Renal cortical epithelial cell (primary cell): ENCODE data around the gene TSPYL6. TPM values are rescaled to one million over a fixed set of nuclear protein-coding genes. Genes with fewer than 3 reads are reported as not detected.

Experiments
- DNase-seq: peaks from one replicate; pipeline ENCODE4 v3.0.0-alpha.2; 2011; ENCODE audit warnings: low read depth
- total RNA-seq: library from RNA; depleted of rRNA; stranded (reverse); fragments of >200 nt; gene quantifications from 2 replicates; pipeline ENCODE4 v1.2.3, GENCODE V29; 2014

Gene TSPYL6
- total RNA-seq, 1 donor from 2014 or later: not detected

DNA sequence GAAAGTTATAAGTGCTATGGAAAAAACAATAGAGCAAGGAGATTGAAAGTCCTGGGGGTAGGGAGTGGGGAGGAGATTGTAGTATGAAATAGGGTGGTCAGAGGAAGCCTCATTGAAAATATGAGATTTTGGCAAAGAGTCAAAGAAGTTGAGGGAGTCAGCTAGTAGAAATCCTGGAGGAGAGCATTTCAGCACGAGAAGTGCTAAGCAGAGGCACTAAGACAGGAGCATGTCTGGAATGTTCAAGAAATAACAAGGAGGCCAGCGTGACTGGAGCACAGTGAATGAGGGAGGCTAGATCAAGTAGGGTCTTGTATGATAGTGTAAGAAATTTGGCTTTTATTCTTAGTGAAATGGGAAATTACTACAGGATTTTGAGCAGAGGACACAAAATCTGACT is 2.1 kb upstream of the TSPYL6 start:
- no peak for DNase-seq

DNA sequence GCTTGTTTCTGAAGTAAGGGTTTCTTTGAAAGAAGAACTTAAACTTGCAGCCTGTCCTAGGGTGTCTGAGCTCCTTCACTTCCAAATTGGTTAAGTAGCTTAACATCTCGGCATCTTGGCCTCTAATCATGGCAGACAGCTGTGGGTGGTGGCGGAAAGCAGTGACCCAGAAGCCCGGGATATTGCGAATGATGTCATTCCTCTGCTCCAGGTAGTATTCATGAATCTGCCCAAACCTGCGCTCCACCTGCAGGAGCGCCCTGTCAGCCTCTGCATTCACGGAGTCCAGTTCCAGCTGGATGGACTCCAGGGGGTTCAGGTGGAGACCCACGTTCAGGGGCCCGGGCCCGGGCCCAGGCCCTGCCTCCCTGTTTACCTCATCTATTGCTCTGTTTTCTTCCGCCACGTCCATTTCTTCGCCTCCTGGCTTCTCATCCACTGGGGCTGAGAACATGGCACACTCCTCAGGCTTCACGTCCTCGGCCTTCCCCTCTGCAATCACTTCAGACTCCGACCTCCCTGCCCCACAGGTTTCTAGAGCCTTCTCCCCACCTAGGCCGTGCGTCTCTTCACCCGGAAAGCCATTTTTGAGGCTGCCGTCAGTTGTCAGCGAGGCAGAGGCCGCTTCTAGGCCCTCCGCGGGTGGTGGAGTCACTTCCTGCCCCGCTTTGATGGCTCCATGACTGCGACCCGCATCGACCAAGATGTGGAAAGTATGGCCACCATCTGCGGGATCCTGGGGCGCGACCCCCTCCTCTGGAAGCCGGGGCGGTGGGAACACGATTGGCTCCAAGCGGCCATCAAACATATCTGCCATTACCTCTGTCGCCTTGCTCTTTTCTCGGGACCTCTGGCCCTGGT is 569 bp downstream of the TSPYL6 start:
- DNase-seq: no peak

DNA sequence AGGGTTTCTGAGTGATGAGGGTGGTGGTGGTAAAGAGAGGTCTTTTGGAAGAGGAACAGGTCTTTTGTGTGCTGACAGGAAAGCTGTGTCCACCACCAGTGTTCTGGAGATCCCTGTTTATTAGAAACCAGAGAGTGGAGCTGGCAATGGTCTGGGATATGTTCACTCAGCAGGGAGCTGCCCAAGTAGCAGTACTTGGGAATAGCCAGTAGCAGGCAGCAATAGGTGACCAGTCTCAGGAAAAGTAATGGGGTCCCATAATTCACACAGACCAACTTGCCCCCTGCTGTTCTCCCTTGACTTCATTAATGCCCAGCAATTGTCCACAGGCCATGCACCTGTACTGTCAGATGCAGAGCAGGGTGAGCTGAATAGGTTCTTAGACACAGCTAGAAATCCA is 1.8 kb downstream of the TSPYL6 start:
- no peak for DNase-seq

DNA sequence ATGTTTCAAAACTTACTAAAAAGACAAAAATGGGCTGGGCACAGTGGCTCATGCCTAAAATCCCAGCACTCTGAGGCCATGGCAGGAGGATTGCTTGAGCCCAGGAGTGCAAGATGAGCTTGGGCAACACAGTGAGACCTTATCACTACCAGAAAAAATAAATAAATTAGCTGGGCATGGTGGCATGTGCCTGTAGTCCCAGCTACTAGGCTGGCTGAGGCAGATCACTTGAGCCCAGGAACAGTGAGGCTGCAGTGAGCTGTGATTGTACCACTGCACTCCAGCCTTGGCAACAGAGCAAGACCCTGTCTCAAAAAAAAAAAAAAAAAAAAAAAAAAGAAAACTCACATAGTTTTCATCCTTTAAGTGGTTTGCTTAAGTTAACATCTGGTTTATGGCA is 6.4 kb downstream of the TSPYL6 start:
- no peak for DNase-seq

DNA sequence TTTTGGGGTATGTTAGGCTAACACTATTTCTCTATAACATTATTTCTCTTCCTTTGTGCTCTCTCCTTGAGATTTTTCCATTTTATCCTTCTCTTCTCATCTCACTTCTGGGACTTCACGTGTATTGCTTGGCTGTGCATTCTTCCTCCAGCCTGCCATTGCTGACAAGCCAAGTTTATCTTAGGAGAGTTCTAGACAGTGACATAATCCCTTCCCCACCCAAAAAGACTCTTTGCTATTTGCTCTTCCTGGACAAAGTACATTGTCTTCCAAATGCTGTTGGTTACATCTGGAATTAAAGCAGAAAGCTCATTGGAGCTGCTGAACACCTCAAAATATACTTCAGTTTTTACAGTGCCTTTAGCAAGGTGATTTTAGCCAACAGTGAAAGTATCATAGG is 8.9 kb downstream of the TSPYL6 start:
- no peak for DNase-seq

DNA sequence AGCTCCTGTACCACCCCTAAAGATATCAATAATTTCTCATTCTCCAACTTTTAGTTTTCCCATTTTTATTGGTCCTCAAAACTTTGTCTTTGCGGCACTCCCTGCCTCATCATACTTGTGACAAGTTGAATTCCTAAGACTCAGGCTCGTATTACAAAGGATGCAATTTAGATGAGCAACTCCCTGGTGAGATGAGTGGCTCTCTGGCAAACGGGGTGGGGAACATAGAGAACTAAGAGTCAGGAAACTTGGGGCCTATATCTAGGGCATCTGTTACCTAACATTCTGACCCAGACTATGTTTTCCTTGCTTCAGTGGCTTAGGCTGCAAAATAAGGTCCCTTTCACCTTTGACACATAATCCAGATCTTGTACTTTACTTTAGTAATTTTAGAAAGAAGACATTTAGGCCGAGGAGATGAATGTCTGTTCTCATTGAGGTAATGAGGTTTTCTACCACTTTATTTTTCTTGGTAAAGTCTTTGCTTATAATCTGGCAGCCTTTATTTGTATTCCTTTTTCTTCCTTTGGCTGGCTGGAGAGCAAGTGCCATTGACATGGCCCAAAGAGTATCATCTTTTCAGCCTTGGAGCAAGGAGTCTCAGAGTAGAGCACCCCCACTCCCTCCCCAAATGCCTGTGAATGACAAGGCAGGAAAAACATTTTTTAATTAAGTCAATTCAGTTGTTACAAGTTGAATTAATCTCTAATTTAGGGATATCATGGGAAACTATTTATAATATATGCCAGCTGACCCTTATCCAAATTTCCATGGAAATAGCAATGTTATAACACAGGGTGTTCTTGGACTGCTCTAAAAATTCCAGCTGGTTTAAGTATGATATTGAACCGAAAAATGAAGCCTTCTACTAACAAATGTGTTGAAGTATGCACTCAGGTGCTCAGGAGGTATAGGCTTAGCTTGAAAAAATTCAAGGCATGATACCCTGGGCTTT is 15.2 kb downstream of the TSPYL6 start:
- no peak for DNase-seq

DNA sequence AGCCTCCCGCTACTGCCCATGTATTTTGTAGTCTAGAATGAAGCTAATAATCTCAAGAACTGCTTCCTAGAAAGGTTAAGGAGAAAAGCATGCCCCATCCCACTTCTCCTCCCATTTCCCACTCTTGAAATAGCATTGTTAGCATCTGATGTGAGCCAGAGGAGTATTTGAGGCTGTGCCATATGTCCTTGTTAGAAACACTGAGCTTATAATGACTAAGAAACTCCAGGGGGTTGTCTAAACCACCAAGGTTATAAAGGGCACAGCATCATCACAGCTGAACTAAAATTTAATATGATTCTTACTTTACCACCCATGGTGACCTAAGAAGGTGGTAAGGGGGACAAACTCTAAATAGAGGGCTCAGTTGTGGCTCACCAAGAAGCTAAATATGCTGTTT is 16.6 kb downstream of the TSPYL6 start:
- peak; percentile 37 for DNase-seq

DNA sequence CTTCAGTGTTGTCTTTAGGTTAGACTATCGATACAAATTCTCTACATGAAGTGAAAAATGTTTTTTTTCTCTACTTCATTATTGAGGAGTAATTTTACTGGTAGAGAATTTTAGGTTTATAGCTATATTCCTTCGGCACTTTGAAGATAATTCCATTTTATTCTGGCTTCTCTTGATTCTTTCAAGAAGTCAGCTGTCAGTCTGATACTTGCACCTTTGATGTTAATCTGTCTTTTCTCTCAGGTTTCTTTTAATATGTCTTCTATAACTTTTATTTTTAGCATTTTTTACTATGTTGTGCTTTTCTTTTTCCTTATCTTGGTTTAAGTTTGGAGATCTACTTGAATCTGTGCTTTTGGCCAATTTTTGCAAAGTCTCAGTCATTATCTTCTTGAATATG is 18.6 kb downstream of the TSPYL6 start:
- no peak for DNase-seq

DNA sequence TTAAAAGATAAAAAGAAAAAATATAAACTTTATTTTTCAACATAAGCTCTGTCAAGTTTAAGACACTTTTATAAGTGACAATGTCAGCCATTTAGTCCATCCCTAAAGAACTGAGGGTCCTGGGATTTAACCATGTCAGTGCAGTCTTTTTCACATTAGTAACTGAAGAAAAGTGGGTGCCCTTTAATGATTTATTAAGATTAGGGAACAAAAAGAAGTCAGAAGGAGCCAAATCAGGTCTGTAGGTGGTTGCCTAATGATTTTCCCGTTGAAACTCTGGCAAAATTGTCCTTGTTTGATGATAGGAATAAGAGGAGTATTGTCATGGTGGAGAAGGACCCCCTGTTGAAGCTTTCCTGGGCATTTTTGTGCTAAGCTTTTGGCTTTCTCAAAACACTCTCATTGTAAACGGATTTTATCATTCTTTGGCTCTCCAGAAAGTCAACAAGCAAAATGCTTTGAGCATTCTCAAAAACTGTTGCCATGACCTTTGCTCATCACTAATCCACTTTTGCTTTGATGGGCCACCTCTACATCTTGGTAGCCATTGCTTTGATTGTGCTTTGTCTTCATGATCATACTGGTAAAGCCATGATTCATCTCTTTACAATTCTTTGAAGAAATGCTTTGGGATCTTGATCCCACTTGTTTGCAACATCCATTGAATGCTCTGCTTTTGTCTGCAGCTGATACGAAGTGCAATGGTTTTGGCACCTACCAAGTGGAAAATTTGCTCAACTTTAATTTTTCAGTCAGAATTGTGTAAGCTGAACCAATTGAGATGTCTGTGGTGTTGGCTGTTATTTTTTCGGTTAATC is 22.0 kb downstream of the TSPYL6 start:
- DNase-seq: no peak

DNA sequence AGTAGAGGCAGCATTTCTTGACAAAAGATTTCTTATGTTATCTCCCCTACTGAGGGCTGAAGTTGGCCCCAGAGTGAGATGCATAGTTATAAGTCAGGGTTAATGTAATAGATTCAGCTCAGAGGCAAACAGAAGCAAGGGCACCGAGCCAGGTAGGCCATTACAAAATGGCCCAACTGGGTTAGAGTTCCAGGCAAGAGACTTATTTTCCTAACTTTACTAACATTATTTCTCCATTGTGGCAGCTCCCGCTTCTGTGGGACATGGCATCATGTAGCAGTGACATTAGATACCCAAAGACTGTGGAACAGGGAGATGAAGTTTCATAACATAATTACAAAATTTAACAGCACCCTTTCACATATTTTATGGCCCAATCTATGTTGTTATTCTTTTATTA is 27.1 kb downstream of the TSPYL6 start:
- DNase-seq: no peak

DNA sequence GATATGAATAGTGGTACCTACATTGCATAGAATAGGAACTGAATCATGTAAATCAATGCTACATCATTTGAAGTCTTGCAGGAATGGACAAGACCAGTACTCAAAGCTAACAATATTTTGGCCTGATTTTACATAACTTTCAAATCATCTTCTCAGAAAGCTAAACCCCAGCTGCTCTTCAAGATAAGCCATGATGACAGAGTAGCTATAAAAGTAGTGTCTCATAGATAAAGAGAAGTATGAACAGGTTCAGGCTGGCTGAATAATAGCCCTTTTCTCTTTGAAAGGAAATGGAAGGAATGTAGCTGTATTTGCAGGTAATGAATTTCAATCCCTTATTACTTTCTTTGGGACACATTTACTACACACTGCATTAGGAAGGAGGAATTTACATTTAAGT is 28.2 kb downstream of the TSPYL6 start:
- DNase-seq: no peak

DNA sequence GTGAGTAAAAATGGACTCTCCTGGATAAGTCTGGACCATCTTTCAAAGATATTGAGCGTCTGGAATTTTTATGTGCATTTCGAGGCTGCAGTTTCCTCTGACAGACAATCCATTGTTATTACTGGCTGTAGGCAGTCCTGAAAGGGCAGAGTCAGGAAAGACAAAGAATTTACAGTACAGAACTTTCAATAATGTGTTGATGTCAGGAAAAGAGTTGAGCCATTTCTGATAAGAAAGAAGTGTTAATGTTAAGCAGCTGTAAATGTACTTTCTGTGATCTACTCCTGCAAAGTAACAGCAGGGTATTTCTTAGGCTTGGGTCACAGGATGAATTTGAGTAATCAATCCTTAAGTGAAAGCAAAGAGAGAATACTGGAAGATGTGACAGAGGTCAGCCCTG is 29.8 kb downstream of the TSPYL6 start:
- no peak for DNase-seq

DNA sequence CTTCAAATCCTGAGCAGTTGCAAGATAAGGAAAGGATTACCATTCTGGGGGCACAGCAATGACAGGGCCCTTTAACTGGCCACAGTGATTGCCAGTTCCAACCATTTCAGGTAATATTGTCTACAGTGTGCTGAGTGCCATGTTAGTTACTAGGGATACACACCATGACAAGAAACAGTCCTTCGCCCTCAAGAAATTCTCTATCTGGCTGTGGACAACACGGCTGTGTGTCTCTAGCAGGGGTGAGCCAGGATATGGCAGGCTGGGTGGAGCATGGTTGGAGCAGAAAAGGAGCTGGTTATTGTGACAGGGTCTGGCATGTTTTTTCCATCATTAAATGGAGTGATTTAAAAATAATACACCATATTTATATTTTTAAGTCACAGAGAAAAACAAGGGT is 31.0 kb downstream of the TSPYL6 start:
- no peak for DNase-seq

DNA sequence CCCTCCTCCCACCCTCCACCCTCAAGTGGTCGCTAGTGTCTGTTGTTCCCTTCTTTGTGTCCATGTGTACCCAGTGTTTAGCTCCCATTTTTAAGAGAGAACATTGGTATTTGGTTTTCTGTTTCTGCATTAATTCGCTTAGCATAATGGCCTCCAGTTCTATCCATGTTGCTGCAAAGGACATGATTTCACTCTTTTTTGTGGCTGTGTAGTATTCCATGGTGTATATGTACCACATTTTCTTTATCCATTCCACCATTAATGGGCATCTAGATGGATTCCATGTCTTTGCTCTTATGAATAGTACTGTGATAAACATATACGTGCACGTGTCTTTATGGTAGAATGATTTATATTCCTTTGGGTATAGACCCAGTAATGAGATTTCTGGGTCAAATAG is 42.9 kb downstream of the TSPYL6 start:
- no peak for DNase-seq

DNA sequence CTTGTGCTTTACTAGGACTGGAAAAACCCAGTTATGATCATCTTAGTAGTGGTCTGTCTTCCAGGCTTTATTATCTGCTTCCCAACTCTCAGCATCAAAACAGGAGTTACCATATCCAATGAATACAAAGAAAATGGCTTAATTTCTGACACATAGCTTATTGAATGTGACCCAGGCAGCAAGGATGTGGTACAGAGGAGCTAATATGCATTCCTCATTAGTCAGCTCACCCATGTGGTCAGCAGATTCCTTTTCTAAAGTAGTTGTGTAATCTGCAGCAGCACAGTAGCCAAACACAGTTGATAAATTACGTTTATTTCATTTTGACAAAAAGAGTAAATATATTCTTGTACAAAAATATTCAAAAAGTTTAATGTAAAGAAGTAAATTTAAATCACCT is 43.6 kb downstream of the TSPYL6 start:
- peak; percentile 96 for DNase-seq

DNA sequence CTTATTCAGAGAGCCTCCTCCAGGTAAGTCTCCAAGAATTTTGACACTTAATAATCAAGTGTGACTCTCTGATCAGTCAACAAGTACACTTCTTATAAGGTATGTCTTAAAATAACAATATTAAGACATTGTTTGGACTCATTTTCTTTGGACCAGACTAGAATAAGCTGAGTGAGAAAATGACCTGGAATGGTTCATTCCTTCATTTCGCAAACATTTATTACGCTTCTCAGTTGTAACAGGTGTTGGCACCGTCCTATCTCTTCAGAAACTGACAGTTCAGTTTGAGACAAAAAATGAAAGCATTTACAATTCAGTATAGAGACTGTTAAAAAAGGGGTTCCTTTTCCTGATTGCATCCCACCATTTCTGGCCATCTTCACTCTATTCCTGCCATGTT is 46.6 kb downstream of the TSPYL6 start:
- no peak for DNase-seq

DNA sequence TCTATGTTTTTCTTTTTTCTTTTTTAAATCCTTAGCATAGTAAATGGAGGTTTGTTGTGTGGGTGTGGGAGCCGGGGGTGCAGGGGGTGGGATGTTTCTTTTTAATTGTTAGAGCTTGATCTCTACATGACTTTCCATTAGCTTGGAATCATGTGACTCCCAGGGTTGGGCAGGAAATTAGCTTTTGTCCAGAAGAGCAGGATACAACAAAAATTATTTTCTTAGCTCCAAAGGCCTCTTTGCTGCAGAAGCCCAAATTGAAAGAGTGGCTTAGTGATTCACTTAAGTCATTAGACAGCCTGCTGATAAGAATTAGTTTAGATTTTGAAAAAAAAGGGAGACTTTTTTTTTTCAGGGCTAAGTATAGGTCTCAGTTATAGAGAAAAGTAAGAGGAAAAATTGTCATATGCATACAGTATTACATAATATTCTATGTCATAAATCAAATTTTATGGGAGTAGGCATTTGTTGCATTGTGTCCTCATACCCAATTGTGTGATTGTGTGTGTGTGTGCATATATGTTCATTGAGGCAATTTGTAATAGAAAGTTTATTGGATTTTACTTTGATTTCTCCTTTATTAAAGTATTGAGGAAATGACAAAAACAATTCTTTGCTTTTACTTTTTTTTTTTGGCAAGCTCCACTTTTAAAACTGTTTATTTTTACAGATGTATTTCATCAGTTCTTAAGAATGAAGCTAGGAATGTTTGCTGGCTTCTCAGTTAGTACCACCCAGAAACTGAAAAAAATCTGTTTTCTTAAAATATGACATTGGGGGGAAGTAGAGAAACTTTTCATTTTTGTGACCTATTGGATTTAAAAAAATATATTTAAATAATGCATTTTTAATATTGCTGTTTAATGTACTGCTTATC is 47.4 kb downstream of the TSPYL6 start:
- DNase-seq: no peak

DNA sequence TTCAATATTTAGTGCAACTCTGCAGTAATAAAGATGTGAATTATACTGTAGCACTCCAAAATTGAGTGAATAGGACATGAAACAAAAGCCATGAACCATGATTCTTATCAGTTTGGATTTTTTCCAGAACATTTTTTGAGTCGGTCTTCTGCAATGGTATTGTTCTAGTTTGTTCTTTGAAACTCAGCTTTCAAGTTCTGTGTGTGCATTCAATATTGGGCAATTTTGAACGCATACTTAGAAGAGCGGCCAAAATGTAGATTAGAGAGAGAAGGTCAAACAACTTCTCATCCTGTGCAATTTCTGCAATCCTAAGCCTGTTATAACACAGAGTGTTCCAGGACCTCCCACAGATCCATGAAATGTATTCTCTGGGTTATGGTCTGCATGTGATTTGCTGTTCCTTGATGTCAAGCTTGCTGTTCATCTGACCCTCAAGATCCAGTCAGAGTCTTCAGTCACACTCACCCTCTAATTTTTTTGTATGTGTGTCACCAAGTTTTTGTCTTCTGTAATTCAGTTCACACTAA is 48.3 kb downstream of the TSPYL6 start:
- no peak for DNase-seq

DNA sequence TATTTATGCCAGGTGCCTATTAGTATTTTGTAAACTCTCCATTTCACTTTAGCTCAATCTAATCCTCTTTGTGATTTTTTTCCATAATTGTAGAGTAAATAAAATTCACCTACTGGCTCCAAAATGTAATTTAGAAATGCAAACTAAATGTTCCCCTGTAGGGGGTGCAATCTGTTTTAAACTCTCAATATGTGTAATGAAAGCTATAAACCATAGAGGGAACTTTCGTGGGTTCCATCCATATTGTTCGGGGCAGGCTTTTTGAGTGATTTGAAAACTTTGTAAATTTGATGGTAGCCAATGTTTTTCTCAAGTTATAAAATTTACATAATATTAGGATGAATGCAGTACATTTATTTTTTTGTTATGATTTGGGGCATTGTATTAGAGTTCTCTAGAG is 49.4 kb downstream of the TSPYL6 start:
- peak; percentile 50 for DNase-seq

DNA sequence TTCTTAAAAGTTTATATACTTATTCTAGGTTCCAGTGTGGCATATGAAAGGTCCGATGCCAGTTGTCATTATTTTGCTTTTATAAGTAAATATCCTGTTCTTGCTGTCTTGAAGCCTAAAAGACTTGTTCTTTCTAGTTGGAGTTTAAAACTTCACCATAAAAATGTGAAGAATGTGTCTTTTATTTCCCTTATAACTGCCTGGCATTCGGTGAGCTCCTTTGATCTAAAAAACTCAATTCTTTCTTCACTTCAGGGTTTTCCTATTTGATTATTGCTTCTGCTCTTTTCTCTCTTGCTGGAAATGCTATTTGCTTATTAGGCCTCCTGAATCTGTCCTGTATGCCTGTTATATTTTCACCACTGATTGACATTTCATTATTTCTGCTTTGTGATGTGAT is 51.6 kb downstream of the TSPYL6 start:
- peak; percentile 11 for DNase-seq
